ENCODE results near the gene TRAPPC2L.

Gene TRAPPC2L

DNA sequence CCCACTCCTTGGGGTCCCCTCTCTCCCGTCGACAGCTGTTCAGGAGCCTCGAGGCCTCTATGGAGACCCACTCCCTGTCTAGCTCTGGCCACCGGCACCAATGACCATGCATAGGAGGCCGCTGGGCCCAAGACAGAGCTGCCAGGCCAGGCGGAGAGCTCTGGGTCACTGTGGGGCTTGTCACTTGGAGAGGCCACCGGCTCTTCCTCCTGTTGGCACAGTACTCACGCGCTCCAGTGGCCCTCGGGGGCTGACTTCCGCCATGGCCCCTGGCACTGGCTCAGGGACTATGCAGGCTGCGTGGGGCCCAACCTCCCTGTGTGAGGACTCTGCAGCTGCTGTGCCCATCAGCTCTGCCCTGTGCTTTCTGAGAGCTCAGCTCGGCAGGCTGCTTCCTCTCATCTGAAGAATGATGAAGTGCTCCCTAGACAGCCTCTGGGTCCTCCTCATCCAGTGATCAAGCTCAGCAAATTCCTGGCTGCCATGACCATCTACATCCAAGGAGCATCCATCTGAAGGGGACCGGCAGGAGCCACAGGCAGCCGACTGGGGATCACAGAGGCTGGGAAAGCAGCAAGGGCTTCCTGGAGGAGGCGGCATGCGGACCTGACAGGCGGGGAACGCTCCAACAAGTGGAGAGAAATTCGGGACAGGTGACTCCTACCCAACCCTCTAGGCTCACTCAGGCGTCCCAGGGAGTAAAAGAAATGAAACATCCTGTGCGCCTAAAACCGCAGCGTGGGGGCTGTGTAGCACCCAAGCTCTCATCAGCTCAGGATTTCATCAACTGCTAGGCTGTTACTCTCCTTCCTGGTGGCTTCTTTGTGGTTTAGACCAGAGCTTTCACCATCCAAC, 17.0 kb upstream of the TRAPPC2L start:
- DNase-seq, result no peak
- H3K27me3 Mint-ChIP-seq, result no peaks in the 10 kb centered on the region
- no peaks in the 10 kb centered on the region for H3K9me3 Mint-ChIP-seq
- H3K4me3 Mint-ChIP-seq, result no peak overlapping the region
- H3K27ac Mint-ChIP-seq, result no peak overlapping the region
- CTCF ChIA-PET, result interaction anchor here (0.8 kb wide), 1 partner anchor 25 kb away, joined by 3 read pairs; no protein-coding TSS in a partner anchor
- no peaks in the 10 kb centered on the region for H3K4me1 Mint-ChIP-seq
- peaks cover 2% of the 10 kb centered on the region for H3K36me3 Mint-ChIP-seq

GRCh38 chr16:88840600-88841215, 16.2 kb upstream of the TRAPPC2L start:
- no peak for DNase-seq
- no peaks in the 10 kb centered on the region for H3K9me3 Mint-ChIP-seq
- no peaks in the 10 kb centered on the region for H3K4me1 Mint-ChIP-seq
- H3K36me3 Mint-ChIP-seq, result peaks cover 2% of the 10 kb centered on the region
- no peaks in the 10 kb centered on the region for H3K27me3 Mint-ChIP-seq
- no peak overlapping the region for H3K27ac Mint-ChIP-seq
- CTCF ChIA-PET, result no interaction called here
- no peak overlapping the region for H3K4me3 Mint-ChIP-seq

DNA sequence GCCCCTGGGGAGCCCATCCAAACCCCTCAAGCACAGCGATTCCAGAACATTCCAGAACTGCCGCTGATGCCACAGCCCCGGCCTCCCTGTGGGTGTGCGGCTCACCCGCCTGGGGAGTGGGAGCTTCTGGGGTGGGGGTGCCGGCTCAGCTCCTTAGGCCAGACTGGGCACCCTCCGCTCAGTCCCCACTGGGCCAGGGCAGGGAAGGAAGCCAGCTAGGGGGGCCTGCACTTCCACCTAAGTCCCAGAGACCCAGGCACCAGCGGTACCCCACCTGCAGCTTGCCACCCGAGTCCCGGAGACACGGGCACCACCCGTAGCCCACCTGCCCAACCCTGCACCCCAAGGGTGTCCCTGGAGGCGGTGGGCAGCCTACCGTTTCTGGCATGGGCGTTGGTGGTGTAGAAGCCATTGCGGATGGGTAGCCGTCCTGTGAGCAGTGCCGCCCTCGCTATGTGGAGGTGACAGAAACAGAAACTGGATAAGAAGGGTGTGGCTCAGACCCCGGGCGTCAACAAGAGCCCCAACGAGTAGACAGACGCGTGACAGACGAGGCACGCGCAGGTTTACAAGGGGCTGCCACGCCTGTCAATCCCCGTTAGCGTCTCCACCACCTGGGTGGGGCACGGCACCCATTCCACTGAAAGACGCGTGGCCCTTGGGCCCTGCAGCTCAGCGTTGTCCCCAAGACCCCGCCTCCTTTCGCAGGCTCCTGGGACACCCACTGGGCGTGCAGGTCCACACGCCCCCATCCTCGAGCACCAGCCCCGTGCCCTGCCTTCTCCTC, 15.2 kb upstream of the TRAPPC2L start:
- DNase-seq, result no peak
- CTCF ChIA-PET, result no interaction called here
- Mint-ChIP-seq H3K27ac (no peak overlapping the region), H3K36me3 (peaks cover 2% of the 10 kb centered on the region), H3K27me3 (no peaks in the 10 kb centered on the region), H3K4me1 (no peaks in the 10 kb centered on the region), H3K9me3 (no peaks in the 10 kb centered on the region), H3K4me3 (no peak overlapping the region)

- DNase-seq, result no peak
- no peaks in the 10 kb centered on the region for H3K9me3 Mint-ChIP-seq
- no peak overlapping the region for H3K4me3 Mint-ChIP-seq
- H3K27ac Mint-ChIP-seq, result no peak overlapping the region
- no peaks in the 10 kb centered on the region for H3K27me3 Mint-ChIP-seq
- CTCF ChIA-PET, result no interaction called here
- H3K36me3 Mint-ChIP-seq, result peaks cover 2% of the 10 kb centered on the region
- H3K4me1 Mint-ChIP-seq, result no peaks in the 10 kb centered on the region
Measured at GRCh38 chr16:88842308-88842756, 14.6 kb upstream of the TRAPPC2L start.

GRCh38 chr16:88842806-88843205, 14.1 kb upstream of the TRAPPC2L start:
- Mint-ChIP-seq H3K27me3 (no peaks in the 10 kb centered on the region), H3K4me1 (no peaks in the 10 kb centered on the region), H3K36me3 (peaks cover 2% of the 10 kb centered on the region), H3K27ac (no peak overlapping the region), H3K9me3 (no peaks in the 10 kb centered on the region), H3K4me3 (no peak overlapping the region)
- DNase-seq, result no peak
- CTCF ChIA-PET, result no interaction called here

DNA sequence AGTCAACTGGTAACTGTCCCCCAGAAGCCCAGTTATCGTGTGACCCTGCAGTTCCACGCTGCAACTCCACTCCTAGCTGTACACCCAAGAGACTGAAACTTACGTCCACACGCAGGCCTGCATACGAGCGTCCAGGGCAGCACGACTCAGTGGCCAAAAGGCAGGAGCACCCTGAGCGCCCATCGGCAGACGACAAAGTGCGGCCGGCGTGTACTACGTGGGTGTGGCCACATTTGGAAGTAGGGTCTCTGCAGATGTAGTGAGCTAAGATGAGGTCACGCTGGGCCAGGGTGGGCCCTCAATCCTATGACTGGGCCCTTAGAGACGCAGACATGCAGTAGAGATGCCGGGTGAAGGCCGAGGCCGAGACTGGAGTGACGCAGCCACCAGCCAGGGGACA, 13.7 kb upstream of the TRAPPC2L start:
- Mint-ChIP-seq H3K4me3 (no peak overlapping the region), H3K27me3 (no peaks in the 10 kb centered on the region), H3K9me3 (no peaks in the 10 kb centered on the region), H3K36me3 (peaks cover 2% of the 10 kb centered on the region), H3K27ac (no peak overlapping the region), H3K4me1 (no peaks in the 10 kb centered on the region)
- CTCF ChIA-PET, result no interaction called here
- DNase-seq, result no peak

GRCh38 chr16:88844419-88845036, 12.4 kb upstream of the TRAPPC2L start:
- no peaks in the 10 kb centered on the region for H3K4me1 Mint-ChIP-seq
- peaks cover 2% of the 10 kb centered on the region for H3K36me3 Mint-ChIP-seq
- CTCF ChIA-PET, result no interaction called here
- no peaks in the 10 kb centered on the region for H3K9me3 Mint-ChIP-seq
- DNase-seq, result no peak
- no peak overlapping the region for H3K4me3 Mint-ChIP-seq
- H3K27me3 Mint-ChIP-seq, result no peaks in the 10 kb centered on the region
- no peak overlapping the region for H3K27ac Mint-ChIP-seq

- Mint-ChIP-seq H3K4me3 (no peak overlapping the region), H3K27ac (no peak overlapping the region), H3K36me3 (no peaks in the 10 kb centered on the region), H3K9me3 (no peaks in the 10 kb centered on the region), H3K4me1 (no peaks in the 10 kb centered on the region), H3K27me3 (no peaks in the 10 kb centered on the region)
- CTCF ChIA-PET, result interaction anchor here (1.7 kb wide), 1 partner anchor 11 kb away, joined by 8 read pairs; the partner anchor contains the start of genes GALNS and TRAPPC2L
- no peak for DNase-seq
Measured at GRCh38 chr16:88846088-88846487, 10.8 kb upstream of the TRAPPC2L start.

DNA sequence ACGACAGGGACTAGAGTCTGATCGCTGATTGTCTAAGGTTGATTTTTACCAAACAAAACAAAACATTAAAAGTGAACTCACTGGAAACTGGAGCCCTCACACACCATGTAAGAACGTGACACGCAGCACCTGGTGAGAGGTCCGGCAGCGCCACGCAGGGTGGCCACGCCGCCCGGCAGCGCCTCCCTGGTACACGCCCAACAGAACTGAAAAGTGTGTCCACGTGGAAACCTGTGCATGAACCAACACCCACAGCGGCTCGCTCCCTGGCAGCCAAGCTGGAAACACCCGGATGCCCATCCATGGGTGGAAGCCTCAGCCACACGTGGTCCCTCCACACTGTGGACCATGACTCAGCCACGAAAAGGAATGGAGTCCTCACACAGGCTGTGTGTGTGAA, 9.3 kb upstream of the TRAPPC2L start:
- no peaks in the 10 kb centered on the region for H3K36me3 Mint-ChIP-seq
- H3K9me3 Mint-ChIP-seq, result no peaks in the 10 kb centered on the region
- CTCF ChIA-PET, result no interaction called here
- no peak for DNase-seq
- no peaks in the 10 kb centered on the region for H3K27me3 Mint-ChIP-seq
- no peaks in the 10 kb centered on the region for H3K4me1 Mint-ChIP-seq
- no peak overlapping the region for H3K27ac Mint-ChIP-seq
- H3K4me3 Mint-ChIP-seq, result no peak overlapping the region

- CTCF ChIA-PET, result no interaction called here
- no peaks in the 10 kb centered on the region for H3K4me1 Mint-ChIP-seq
- H3K36me3 Mint-ChIP-seq, result no peaks in the 10 kb centered on the region
- H3K9me3 Mint-ChIP-seq, result no peaks in the 10 kb centered on the region
- H3K27me3 Mint-ChIP-seq, result no peaks in the 10 kb centered on the region
- no peak overlapping the region for H3K4me3 Mint-ChIP-seq
- no peak for DNase-seq
- no peak overlapping the region for H3K27ac Mint-ChIP-seq
Measured at GRCh38 chr16:88848557-88848956, 8.4 kb upstream of the TRAPPC2L start.

DNA sequence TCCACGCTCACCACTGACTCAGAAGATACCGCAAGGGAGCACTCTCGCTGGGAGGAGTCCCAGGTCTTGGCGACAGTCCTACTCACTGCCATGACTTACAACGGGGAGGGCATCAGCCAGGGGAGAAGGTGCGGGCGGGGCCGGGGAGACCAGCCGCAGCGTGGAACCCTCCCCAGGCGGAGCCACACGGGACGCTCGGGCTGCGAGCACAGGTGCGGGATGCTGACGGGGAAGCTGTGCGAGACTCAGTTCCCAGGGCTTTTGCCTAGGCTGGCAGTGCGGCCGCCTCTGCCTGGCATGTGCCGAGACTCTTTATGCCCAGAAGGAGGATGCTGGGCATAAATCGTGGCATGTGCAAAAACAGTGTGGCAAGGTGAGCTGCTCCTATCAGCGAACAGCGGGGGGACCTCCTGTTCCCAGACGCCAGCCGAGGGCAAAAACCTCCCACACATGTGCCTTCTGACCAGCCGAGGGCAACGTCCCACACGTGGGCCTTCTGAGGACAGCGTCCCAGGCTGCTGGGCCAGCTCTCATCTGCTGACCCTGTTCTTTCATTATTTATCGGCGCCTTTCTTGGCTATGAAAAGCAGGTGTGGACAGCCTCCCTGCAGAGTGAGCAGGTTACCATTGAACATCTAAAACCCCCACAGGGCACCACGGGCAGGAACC, 6.3 kb upstream of the TRAPPC2L start:
- no peaks in the 10 kb centered on the region for H3K9me3 Mint-ChIP-seq
- CTCF ChIA-PET, result no interaction called here

DNA sequence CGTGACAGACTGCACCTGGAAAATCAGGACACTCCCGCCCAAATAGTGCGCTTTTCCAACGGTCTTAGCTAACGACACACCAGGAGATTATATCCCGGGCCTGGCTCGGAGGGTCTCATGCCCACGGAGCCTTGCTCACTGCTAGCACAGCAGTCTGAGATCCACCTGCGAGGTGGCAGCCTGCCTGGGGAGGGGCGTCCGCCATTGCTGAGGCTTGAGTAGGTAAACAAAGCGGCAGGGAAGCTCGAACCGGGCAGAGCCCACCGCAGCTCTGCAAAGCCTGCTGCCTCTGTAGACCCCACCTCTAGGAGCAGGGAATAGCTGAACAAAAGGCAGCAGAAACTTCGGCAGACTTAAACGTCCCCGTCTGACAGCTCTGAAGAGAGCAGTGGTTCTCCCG, 5.3 kb upstream of the TRAPPC2L start:
- Mint-ChIP-seq H3K9me3 (no peaks in the 10 kb centered on the region), H3K4me1 (peaks cover 17% of the 10 kb centered on the region), H3K27me3 (no peaks in the 10 kb centered on the region), H3K36me3 (no peaks in the 10 kb centered on the region), H3K4me3 (no peak overlapping the region), H3K27ac (no peak overlapping the region)
- DNase-seq, result no peak
- CTCF ChIA-PET, result no interaction called here

More for the DNA sequence above, 6.3 kb upstream of the TRAPPC2L start:
- Mint-ChIP-seq H3K27ac (no peak overlapping the region), H3K4me1 (peaks cover 13% of the 10 kb centered on the region), H3K36me3 (no peaks in the 10 kb centered on the region), H3K27me3 (no peaks in the 10 kb centered on the region), H3K4me3 (no peak overlapping the region)
- no peak for DNase-seq

GRCh38 chr16:88853325-88853941, 3.5 kb upstream of the TRAPPC2L start:
- peaks cover 1% of the 10 kb centered on the region for H3K36me3 Mint-ChIP-seq
- DNase-seq, result no peak
- no peaks in the 10 kb centered on the region for H3K27me3 Mint-ChIP-seq
- H3K9me3 Mint-ChIP-seq, result no peaks in the 10 kb centered on the region
- H3K4me1 Mint-ChIP-seq, result peaks cover 27% of the 10 kb centered on the region
- H3K4me3 Mint-ChIP-seq, result no peak overlapping the region
- CTCF ChIA-PET, result no interaction called here
- H3K27ac Mint-ChIP-seq, result no peak overlapping the region
